ENCODE results near the gene RAB31.

- TF ChIP-seq CTCF (IDR thresholded peaks at IDR 0.05): no peak
- no peak for TF ChIP-seq POLR2A (IDR thresholded peaks at IDR 0.05)
Measured at GRCh38 chr18:9710037-9710436, 1.9 kb downstream of the RAB31 start.

Measured in uterus (tissue), 2 donors.